Muscle of arm (tissue), 12 donors: Measurements from ENCODE around the gene MYO3A. TPM values are rescaled to one million over a fixed set of nuclear protein-coding genes. Genes with fewer than 3 reads are reported as not detected.
"Not testable (repeated sequence)": the region's sequence is repeated elsewhere in the genome, so short reads cannot be mapped to it uniquely, and the experiment has no call there.

ENCODE experiments used
- DNase-seq: peaks from one replicate; pipeline ENCODE4 v3.0.0-alpha.2; 2013
- polyA plus RNA-seq, 12 donors: library from polyadenylated mRNA; unstranded; fragments of 120-200 nt; gene quantifications; one replicate each; pipeline ENCODE4 v1.2.1, GENCODE V29; 2013; ENCODE audit not compliant: insufficient read length in 12 of 12

Gene MYO3A
- polyA plus RNA-seq, 12 donors = 0.38 to 2.7 (median 0.97) TPM; not detected in 2

DNA sequence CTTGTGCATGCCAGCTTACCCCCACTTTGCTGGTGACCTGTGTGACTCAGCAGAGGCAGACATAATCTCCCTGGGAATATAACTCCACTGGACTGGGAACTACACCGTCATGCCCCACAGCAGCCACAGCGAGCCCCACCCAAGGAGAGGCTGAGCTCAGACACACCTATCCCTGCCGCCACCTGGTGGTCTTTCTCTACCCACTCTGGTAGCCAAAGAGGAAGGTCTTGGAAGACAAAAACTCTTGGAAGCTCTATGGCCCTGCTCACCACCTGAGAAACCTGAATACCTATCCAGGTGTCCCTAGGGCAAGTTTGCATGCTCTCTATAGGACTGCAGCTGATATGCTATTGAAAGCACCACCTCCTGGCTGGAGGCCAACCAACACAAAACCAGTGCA, 48.1 kb downstream of the MYO3A start:
- no peak for DNase-seq

DNA sequence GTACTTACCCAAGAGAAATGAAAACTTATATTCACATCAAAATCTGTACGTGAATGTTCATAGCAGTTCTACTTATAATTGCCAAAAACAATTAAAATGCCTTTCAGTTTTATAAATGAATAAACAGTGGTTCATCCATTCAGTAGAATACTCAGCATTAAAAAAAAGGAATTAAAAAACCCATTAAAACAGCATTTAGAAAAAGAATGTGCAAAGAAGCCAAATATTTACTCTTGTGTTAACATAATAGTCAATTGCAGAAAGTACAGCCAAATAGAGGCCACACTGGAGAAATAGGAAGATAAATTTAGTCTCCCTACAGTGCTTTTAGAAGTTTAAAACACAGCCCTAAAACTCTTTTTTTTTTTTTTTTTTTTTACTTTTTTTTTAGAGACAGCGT, 54.6 kb downstream of the MYO3A start:
- no peak for DNase-seq

DNA sequence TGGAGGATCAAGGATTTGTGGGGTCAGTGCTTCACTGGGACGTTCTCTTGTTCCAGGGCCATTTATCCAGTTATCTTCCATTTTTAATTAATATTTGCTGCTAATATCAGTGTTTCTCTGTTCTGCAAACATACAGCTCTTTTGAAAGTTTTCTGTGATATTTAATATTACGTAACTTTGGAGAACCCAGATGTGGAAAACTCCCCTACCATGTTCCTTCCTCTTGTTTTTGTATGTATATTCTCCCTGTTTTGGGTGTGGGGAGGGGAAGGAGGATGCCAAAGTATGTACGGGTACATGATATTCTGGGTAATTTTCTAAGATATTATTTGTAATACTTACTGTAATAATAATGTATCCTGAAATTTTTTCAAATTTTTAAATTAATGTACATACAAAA, 55.9 kb downstream of the MYO3A start:
- no peak for DNase-seq

DNA sequence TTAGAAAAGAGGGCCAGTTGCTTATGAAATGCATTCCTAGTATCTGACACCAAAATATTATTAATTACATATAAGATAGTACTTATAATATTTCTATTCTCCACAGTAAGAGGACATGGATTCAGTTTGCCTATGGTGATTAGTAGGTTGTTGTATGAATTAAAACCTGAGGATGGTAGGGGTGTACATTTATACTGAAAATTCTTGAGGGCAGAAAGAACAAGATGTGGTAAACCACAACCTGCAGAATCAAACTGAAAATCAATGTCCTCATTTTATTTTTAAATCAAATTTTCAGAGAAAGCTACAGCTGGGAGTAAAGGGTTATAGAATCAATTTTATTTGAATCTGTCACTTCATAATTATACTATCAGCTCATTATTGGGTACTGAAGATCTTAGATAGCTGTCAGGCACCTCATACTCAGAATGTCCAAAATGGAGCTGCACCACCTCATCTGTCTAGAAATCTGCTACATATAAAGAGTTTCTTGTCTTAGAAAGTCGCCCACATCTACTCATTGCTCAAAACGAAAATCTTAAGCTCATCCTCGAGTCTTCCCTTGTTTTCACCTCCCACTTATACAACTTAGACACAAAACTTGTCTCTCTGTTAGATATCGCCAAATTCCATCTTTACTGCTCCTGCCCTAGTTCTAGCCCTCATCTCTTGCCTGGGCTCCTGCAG, 65.4 kb downstream of the MYO3A start:
- DNase-seq = no peak

DNA sequence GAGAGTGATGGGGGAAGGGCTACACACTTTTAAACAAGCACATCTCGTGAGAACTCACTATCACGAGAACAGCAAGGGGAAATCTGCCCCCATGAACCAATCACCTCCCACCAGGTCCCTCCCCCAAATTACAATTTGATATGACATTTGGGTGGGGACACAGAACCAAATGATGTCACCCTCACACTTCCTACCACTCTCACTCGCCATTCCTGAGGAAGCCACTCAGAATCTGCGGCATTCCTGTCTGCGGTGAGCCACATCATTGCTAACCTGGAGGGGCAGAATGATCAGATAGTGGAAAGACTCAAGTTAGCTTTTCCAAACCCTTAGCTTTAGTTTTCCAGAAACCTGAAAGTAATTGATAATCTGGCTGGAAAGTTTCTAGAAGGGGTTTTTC, 66.9 kb downstream of the MYO3A start:
- no peak for DNase-seq

DNA sequence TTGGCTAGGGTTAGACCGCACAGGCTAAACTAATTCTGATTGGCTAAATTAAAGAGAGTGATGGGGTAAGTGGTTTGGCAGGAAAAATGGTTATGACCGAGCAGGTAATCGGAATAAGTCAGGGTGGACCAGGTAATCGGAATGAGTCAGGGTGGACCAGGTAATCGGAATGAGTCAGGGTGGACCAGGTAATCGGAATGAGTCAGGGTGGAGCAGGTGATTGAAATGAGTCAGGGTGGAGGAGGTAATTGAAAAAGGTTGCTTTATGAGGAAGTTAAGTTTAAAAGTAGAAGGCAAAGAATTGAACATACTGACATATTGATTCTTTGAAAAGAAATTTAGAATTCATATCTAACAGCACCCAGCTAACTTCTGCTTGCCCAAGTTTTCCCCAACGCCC, 68.4 kb downstream of the MYO3A start:
- not testable (repeated sequence) for DNase-seq

DNA sequence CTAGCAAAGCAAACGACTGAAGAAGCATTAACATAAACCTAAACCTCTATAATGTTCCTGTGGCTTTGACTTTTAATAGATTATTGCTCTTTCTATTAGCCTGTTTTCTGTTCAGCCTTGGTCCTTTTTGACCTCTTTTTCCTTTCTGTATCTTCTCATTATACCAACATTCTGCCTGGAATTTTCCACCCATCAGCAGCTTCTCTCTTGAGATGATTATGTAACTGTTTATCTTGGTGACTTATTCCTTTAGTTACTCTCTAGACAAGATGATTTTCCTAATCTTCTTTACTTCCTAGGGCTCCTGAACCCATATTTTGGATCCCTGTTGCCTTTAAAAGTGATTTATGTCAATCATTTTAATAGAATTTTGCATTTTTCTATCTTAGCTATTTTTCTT, 81.1 kb downstream of the MYO3A start:
- DNase-seq = no peak

DNA sequence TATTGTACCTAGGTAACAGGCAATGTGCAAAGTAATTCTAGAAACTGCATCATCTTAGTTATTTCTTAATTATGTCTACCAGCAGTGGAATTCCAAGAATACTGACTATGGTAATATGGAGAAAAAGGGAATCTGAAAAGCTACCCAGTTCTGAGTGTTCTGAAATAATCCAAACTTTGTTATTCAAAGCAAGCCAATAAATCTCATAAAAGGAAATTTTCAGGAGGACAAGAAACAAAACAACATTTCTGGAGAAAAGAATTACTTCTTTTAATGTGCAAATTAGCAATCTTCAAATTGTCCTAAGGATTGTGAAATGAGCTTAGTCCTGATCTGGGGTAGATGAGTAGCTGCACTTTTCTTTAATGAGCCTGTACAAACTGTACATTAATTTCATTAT, 88.8 kb downstream of the MYO3A start:
- DNase-seq = no peak

DNA sequence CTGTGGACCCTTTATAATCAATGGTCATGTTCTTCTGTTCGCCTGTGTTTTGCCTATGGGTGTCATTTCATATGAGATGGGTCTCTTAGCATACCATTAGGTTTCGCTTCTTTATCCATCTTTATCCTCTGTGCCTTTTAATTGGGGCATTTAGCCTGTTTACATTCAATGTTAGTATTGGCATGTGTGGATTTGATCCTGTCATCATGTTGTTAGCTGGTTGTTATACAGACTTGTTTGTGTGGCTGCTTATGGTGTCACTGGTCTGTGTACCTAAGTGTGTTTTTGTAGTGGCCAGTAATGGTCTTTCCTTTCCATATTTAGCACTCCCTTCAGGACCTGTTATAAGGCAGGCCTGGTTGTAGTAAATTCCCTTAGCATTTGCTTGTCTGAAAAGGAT, 90.3 kb downstream of the MYO3A start:
- DNase-seq = no peak

DNA sequence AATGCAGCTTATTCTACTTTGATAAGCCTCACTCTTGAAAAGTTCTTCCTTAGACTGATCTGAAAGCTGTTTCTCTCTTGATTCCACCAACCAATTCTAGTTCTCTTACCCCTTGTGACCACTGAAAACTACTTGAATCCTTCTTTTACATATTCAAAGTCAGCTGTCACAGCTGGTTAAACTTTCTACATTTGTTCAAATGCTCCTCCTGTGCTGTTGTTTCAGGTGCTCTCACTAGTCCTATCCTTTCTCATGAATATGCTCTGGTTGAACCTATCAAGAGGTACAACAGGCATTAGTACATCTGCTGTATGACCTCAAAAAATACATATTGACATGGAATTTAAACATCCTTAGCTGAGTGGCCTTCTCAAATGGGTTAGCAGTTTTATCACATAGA, 91.5 kb downstream of the MYO3A start:
- no peak for DNase-seq

DNA sequence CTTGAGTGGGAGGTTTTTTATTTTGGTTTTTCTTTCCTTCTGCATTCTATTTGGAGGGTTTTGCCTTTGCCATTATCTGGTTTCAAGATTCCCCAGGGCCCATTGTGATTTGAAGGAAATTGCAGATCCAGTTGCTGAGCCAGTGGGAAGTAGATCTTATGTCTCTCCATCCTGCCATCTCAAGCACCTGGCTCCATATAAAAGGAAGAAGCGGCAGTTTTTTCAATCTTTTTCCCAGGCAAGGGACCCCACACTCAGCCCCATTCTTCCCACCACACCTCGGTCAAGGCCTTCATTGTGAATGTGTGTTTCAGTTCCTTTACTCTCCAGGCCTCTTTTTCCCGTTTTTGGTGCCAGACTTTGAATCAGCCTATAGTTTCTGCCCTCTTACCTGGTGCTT, 95.8 kb downstream of the MYO3A start:
- no peak for DNase-seq

DNA sequence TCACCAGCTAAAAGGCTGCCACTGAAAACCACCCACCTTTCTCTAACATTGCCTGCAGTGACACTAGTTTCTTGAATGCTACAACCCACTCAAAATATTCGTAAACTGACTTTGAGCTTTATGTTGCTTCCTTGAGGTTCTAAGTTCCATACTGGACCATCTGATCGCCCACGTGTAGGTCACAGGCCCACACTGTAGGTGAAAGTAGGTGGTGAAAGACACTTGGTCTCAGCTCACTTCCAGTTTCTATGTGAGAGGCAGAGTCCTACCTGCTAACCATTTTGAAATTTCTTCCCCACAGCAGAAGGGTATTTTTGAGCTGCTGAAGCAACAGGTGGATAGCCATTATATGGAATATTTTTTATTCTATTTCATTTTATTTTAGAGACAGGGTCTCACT, 97.3 kb downstream of the MYO3A start:
- DNase-seq = no peak

DNA sequence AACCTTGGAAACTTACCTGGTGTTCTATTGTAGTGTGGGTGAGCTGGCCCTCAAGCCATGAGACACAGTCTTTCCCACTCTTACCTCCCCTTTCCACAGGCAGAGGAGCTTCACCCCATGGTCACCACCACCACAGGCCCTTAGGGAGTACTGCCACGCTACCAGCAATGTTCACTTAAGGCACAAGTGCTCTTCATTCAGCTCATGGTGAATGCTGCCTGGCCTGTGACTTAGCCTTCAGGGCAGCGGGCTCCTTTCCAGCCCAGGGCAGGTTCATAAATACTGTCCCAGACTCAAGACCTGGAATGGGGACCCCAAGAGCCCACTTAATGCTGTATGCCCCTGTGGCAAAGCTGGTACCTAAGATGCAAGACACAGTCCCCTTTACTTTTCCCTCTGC, 109.4 kb downstream of the MYO3A start:
- DNase-seq = no peak

DNA sequence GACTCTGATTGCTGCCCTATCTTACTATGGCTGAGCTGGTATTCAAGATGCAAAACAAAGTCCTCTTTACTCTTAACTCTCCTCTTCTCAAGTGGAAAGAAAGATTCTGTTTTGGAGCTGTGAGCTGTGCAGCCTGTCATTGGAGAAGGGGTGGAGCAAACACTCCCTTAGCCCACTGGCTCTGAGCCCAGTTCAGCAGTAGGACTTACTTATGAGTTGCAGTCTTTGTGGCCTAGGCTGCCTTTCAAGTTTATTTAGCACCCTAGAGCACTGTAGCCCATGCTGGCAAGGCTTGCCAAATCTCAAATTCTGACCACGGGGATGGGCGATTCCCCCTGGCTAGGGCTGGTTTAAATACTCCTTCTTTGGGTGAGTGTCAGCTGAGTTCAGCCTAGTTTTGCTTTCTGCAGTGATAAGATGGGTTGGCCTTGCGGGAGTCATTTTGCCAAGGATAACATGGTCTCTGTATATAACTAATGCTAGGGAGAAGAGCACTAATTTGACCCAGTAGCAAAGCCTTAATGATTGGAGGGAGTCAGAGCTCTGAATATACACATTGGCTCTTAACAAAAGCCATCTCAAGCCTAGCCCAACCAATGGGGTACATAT, 110.2 kb downstream of the MYO3A start:
- peak; percentile 25 for DNase-seq

DNA sequence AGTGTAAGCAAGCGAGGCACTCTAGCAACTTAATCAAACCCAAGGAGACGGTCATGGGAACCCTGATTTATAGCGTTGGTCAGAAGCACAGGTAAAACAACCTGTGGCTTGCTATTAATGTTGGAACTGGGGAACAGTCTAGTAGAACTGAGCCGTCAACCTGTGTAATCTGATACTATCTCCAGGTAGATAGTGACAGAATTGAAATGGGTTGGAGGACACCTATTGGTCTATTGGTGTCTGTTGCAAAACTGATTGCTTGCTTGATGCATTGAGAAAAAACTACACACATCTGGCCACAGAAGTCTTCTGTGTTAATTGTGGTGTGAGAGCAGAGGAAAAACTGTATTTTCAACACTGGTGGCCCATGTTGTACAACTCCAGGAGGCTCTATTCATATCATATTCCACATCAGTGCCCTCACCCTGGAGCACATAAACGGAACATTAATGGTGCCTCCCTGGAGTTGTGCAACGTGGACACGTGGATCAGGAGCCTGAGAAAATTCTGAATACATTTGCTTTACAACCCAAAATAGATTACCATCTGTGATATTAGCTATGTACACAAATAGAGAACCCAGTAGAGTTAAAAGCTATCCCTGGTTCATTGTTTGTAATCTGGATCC, 112.2 kb downstream of the MYO3A start:
- no peak for DNase-seq

DNA sequence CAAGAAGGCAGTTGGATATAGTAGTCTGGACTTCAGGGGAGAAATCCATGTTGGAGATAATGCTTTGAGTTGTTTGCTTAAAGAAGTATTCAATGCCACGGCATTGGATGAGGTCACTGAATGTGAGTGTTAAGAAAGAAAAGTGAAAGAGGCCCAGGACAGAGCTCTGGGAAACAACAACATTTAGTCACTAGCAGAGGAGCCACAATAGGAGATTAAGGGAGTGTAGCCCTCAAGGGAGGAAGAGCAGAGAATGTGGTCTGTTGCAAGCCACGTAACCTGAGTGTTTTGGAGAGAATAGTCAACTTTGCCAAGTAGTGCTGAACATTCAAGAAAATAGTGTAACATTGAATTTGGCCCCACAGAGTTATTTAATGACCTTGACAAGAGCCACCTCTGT, 114.7 kb downstream of the MYO3A start:
- DNase-seq = no peak

DNA sequence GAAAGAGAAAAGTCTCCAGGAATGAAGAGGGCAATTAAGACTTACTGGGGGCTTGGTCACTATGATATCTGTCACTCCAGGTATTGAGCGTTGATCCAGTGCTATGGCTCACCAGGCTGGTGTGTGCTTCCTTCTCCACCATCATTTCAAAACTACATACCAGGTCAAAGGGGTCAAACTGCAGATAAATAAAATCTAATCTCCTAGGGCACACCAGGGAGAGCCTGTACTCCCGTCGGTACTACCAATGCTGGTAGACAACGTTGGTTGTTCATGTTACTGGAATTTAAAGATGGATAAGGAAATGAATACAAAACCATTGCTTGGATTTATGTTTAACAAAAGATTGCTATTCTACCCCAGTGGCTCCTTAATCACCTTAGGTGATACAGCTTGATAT, 118.3 kb downstream of the MYO3A start:
- no peak for DNase-seq

DNA sequence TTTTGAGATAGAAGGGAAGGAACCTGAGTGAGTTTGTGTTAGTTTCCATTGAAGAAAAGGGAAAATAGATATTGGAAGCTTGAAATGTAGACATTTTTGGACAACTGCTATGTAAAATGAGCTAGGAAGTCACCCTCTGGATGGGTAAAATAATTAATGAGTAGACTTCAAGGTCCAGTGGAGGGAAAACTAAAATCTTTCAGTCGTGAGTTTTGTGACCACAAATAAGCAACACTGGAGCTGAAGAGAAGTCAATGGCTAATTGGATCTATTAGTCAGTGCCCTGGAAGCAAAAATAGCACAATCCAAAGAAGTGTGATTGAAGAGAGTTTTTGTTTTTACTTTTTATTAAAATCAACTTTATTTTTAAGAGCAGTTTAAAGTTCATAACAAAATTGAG, 123.4 kb downstream of the MYO3A start:
- DNase-seq = no peak

DNA sequence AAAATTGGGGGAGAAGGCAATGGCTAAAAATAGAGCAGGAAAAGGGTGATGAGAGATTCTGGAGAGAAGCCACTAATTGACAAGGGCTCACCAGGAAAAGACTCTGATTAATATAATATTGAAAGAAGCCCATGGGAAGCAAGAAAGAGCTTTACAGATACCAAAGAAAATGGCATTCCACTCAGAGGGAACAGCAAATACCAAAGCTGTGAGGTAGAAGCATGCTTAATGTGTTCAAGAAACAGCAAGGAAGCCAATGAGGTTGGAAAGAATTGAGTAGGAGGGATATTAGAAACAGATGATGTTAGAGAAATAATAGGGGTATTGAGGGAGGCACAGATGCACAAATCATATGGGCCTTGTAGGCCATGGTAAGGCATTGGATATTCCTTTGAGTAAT, 130.1 kb downstream of the MYO3A start:
- no peak for DNase-seq

DNA sequence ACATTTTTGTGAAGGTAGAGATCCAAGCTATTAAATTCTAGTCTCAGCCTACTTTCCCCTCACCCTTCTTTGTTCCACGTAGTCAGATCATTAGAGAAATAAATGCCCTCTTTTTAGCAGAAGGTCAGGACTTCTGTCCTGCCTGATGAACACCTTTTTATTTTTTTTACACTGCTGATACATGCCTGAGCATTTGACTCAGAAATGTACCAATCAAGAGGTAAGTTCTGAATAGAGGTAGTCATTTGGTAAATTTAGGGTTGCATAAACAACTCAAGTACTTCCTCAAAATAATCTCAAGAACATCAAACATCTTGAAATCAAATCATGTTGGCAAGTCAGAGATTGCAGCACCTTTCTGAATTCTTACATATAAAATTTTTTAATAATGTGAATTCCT, 133.7 kb downstream of the MYO3A start:
- DNase-seq = no peak

DNA sequence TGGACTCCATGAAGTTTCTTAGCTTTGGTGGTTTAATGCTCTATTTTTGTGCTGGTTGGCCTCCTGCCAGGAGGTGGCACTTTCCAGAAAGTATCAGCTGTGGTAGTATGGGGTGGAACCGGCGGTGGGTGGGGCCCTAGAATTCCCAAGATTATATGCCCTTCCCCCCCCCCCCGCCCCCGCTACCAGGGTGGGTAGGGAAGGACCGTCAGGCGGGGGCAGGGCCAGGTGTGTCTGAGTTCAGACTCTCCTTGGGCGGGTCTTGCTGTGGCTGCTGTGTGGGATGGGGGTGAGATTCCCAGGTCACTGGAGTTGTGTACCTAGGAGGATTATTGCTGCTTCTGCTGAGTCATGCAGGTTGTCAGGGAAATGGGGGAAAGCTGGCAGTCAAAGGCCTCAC, 146.9 kb downstream of the MYO3A start:
- DNase-seq = not testable (repeated sequence)

DNA sequence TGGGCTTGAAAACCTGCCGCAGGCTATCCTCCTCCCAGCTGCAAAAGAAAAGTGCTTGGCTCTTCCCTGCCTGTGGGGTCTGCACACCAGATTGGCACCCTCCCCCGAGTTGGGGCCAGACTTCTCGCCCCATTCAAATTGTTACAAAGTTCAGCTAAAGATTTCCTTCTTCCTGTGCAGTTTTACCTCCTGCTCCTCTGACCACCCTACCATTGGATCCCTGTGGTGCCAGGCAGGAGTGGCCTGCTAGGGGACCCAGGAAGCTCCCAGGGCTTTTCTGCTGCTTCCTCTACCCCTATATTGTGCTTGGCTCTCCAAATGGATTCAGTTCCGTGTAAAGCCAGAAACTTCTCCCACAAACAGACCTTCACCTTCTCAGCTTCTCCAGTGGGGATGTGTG, 147.4 kb downstream of the MYO3A start:
- DNase-seq = no peak

DNA sequence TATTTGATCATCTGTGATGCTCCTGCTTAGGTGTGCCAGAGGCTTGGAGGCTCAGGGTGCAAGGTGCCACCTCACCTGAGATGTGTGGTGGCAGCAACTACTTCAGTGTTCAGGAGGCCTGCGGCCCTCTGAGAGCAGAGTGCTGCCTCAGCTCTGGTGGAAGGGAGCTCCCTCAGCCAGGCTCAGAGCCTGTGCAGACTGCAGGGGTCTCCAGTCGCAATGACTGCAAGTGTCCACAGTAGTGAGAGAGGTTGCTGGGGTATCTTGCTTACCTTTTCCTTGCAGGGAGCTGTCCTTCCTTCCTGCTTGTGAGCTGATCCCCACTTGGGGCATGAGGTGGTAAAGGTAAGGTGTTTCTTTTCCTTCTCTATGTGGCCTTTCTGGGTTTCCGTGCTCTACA, 151.5 kb downstream of the MYO3A start:
- DNase-seq = no peak

DNA sequence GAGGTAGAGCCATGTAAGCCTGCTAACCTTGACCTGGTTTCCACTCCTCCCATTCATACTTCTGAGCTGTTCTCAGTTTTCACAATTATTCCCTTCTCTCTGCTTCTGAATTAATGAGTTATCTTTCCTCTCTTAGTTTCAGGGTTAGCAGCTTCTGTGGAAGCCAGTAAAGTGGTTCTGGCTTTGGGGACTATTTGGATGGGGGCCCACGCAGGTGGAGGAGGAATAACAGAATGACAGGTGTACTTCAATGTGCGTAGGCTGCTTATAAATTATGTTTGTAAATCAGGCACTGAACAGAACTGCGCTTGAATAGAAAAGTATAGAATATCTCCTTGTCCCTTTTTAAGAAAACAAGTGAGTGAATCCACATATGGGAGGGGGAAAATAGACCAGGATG, 153.6 kb downstream of the MYO3A start:
- DNase-seq = no peak
